ENCODE data around the gene C17orf67.

C17orf67 gene

DNA sequence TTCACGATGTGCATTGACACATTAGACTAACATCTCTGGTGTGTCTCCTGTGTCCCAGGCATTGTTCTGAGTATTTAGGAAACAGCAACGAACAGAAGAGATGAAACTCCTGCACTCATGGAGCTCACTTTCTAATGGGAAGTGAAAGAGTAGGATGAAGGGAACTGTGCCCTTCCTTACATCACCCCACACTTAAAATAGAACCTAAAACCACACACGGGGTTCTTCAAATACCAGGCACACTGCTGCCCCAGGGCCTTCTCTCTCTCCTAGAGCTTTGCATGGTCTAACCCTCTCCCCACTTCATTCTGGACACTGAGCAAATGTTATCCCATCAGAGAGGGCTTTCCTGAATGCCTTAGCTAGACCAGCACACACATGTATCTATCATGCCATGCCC, 46.4 kb upstream of the C17orf67 start:
- Histone ChIP-seq H3K79me2 (ENCODE audit: control insufficient read depth, low read length) (no peaks in the 10 kb centered on the region), H4K20me1 (ENCODE audit: control insufficient read depth, insufficient read depth, low read depth, low read length) (no peaks in the 10 kb centered on the region), H3K36me3 (ENCODE audit: control insufficient read depth, low read length) (no peaks in the 10 kb centered on the region), H3F3A (ENCODE audit: control insufficient read depth, insufficient read depth) (0 out of 2 replicates have a peak, but pooled peaks cover 5% of the 10 kb centered on the region), H3K9me2 (replicated peaks; ENCODE audit: control insufficient read depth, low read length) (no peaks in the 10 kb centered on the region), H3K4me2 (ENCODE audit: low read length) (peak overlapping the region; percentile 39), H3K27ac (ENCODE audit: low read depth, low read length) (no peak overlapping the region), H3K4me1 (ENCODE audit: control insufficient read depth, low read length) (peaks cover 21% of the 10 kb centered on the region), H3K27me3 (ENCODE audit: control insufficient read depth, low read length) (no peaks in the 10 kb centered on the region), H3K4me3 (ENCODE audit: low read length) (no peak overlapping the region), H3K9me3 (ENCODE audit: control insufficient read depth, insufficient read depth, low read length) (no peaks in the 10 kb centered on the region)
- TF ChIP-seq, protein P1, sequence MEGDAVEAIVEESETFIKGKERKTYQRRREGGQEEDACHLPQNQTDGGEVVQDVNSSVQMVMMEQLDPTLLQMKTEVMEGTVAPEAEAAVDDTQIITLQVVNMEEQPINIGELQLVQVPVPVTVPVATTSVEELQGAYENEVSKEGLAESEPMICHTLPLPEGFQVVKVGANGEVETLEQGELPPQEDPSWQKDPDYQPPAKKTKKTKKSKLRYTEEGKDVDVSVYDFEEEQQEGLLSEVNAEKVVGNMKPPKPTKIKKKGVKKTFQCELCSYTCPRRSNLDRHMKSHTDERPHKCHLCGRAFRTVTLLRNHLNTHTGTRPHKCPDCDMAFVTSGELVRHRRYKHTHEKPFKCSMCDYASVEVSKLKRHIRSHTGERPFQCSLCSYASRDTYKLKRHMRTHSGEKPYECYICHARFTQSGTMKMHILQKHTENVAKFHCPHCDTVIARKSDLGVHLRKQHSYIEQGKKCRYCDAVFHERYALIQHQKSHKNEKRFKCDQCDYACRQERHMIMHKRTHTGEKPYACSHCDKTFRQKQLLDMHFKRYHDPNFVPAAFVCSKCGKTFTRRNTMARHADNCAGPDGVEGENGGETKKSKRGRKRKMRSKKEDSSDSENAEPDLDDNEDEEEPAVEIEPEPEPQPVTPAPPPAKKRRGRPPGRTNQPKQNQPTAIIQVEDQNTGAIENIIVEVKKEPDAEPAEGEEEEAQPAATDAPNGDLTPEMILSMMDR (IDR thresholded peaks at IDR 0.05; ENCODE audit: low read depth, low read length, poor library complexity, severe bottlenecking): no peak
- TF ChIP-seq EZH2phosphoT487 (IDR thresholded peaks at IDR 0.05; ENCODE audit: borderline replicate concordance, low read length): no peak

DNA sequence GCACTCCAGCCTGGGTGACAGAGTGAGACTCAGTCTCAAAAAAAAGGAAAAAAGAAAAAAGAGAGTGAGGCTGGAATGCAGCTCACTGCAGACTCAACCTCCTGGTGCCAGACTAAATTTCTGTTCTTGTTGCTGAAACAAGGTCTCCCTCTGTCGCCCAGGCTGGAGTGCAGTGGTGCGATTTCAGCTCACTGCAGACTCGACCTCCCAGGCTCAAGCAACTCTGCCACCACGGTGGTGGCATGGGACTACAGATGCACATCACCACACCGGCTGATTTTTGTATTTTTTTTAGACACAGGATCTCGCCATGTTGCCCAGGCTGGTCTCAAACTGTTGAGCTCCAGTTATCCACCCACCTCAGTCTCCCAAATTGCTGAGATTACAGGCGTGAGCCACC, 45.6 kb upstream of the C17orf67 start:
- Histone ChIP-seq H4K20me1 (ENCODE audit: control insufficient read depth, insufficient read depth, low read depth, low read length) (no peaks in the 10 kb centered on the region), H3K4me3 (ENCODE audit: low read length) (no peak overlapping the region), H3K9me3 (ENCODE audit: control insufficient read depth, insufficient read depth, low read length) (no peaks in the 10 kb centered on the region), H3K4me2 (ENCODE audit: low read length) (no peak overlapping the region), H3K4me1 (ENCODE audit: control insufficient read depth, low read length) (peaks cover 21% of the 10 kb centered on the region), H3K27ac (ENCODE audit: low read depth, low read length) (no peak overlapping the region), H3K36me3 (ENCODE audit: control insufficient read depth, low read length) (no peaks in the 10 kb centered on the region), H3F3A (ENCODE audit: control insufficient read depth, insufficient read depth) (0 out of 2 replicates have a peak, but pooled peaks cover 3% of the 10 kb centered on the region), H3K79me2 (ENCODE audit: control insufficient read depth, low read length) (no peaks in the 10 kb centered on the region), H3K9me2 (replicated peaks; ENCODE audit: control insufficient read depth, low read length) (no peaks in the 10 kb centered on the region), H3K27me3 (ENCODE audit: control insufficient read depth, low read length) (no peaks in the 10 kb centered on the region)
- TF ChIP-seq, protein P1 (IDR thresholded peaks at IDR 0.05; ENCODE audit: low read depth, low read length, poor library complexity, severe bottlenecking): no peak
- TF ChIP-seq EZH2phosphoT487 (IDR thresholded peaks at IDR 0.05; ENCODE audit: borderline replicate concordance, low read length): no peak

DNA sequence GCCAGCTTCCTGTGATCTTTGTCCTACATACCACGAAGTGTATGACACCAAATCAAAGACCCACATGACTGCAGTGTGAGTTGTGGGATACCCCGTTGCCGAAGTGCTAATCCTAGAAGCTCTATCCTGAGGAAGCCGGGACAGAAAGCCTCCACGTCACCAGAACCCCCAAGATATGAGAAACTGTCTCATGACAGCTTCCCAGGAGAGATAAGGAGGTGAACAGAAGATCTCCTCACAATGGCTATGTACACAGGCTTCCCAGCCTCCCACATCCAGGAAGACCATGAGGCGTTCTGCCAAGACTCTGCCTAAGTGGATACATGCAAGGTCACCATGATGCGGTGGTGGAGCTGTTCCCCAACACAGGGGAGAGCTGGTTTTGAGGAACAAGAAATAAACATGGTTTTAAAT, 43.1 kb upstream of the C17orf67 start:
- no peak overlapping the region for H3K4me2 ChIP-seq (ENCODE audit: low read length)
- H3K4me3 ChIP-seq (ENCODE audit: low read length): no peak overlapping the region
- H3K27ac ChIP-seq (ENCODE audit: low read depth, low read length): no peak overlapping the region
- no peaks in the 10 kb centered on the region for H3K27me3 ChIP-seq (ENCODE audit: control insufficient read depth, low read length)
- TF ChIP-seq, protein P1 (IDR thresholded peaks at IDR 0.05; ENCODE audit: low read depth, low read length, poor library complexity, severe bottlenecking): no peak
- no peak for TF ChIP-seq EZH2phosphoT487 (IDR thresholded peaks at IDR 0.05; ENCODE audit: borderline replicate concordance, low read length)
- H3K9me3 ChIP-seq (ENCODE audit: control insufficient read depth, insufficient read depth, low read length): no peaks in the 10 kb centered on the region
- no peaks in the 10 kb centered on the region for H3F3A ChIP-seq (ENCODE audit: control insufficient read depth, insufficient read depth)
- no peaks in the 10 kb centered on the region for H3K36me3 ChIP-seq (ENCODE audit: control insufficient read depth, low read length)
- no peaks in the 10 kb centered on the region for H3K9me2 ChIP-seq (replicated peaks; ENCODE audit: control insufficient read depth, low read length)
- H4K20me1 ChIP-seq (ENCODE audit: control insufficient read depth, insufficient read depth, low read depth, low read length): no peaks in the 10 kb centered on the region
- H3K79me2 ChIP-seq (ENCODE audit: control insufficient read depth, low read length): no peaks in the 10 kb centered on the region
- H3K4me1 ChIP-seq (ENCODE audit: control insufficient read depth, low read length): peaks cover 21% of the 10 kb centered on the region

Measured in DOHH2 (cell line).